C4-2B (cell line): ENCODE data around the gene SHLD2.

Experiments used
- H3K27ac ChIP-seq: fragments of 450-650 bp; 2 replicates; pipeline ENCODE4 v1.5.1; 2017
- CTCF ChIP-seq: fragments of 450-650 bp; conservative IDR thresholded peaks from 2 replicates; pipeline ENCODE4 v1.5.1; 2017; ENCODE audit warnings: mild to moderate bottlenecking
- ZFX ChIP-seq: fragments of 450-650 bp; IDR thresholded peaks from 2 replicates; pipeline ENCODE4 v1.6.1; 2017

SHLD2 gene

GRCh38 chr10:87094373-87095235, at the start of gene SHLD2, which contains the start of gene GLUD1:
TSS of gene SHLD2 (plus strand) at chr10:87095206. CDS start at chr10:87151355, 56,149 bp downstream.
TSS of gene GLUD1 (minus strand) at chr10:87094843. CDS start at chr10:87094769, 74 bp downstream.
- TF ChIP-seq CTCF: no peak
- peak; percentile 40; the same call in 1 of the 2 replicates for TF ChIP-seq ZFX

GRCh38 chr10:87045434-87045938, 49.5 kb upstream of the SHLD2 start:
- TF ChIP-seq CTCF (no peak), ZFX (no peak)
- no peak overlapping the region for H3K27ac ChIP-seq

More at GRCh38 chr10:87094373-87095235, at the start of gene SHLD2, which contains the start of gene GLUD1:
- peak within 1 kb of the TSS; percentile 94 for H3K27ac ChIP-seq

- TF ChIP-seq ZFX (no peak), CTCF (no peak)
- H3K27ac ChIP-seq: no peak overlapping the region
These were observed 41.9 kb upstream of the SHLD2 start for GRCh38 chr10:87053111-87053510.

- H3K27ac ChIP-seq: no peak overlapping the region
- no peak for TF ChIP-seq ZFX
- no peak for TF ChIP-seq CTCF
These were observed 41.3 kb upstream of the SHLD2 start for GRCh38 chr10:87053577-87054181.

- no peak overlapping the region for H3K27ac ChIP-seq
- TF ChIP-seq CTCF (no peak), ZFX (no peak)
These were observed 40.4 kb upstream of the SHLD2 start for GRCh38 chr10:87054373-87055295.

- TF ChIP-seq CTCF (no peak), ZFX (no peak)
- H3K27ac ChIP-seq: no peak overlapping the region
These were observed 36.8 kb upstream of the SHLD2 start for GRCh38 chr10:87058171-87058570.
